Measurements from ENCODE around the gene CLEC9A.
"Not testable (repeated sequence)": the region's sequence is repeated elsewhere in the genome, so short reads cannot be mapped to it uniquely, and the experiment has no call there.

The CLEC9A gene

GRCh38 chr12:10030446-10030845 is at the start of gene CLEC9A:
Gene CLEC9A (plus strand): TSS chr12:10030682. CDS start chr12:10052688, 22,006 bp downstream.
- no peak for DNase-seq

- no peak for DNase-seq
Measured at GRCh38 chr12:9991876-9992275, 38.6 kb upstream of the CLEC9A start.

- no peak for DNase-seq
Measured at GRCh38 chr12:9992296-9992695, 38.2 kb upstream of the CLEC9A start.

- no peak for DNase-seq
Measured at GRCh38 chr12:9999016-9999415, 31.5 kb upstream of the CLEC9A start, which contains the start of gene CLEC1B. Gene CLEC1B (minus strand): TSS chr12:9999121. CDS start chr12:9999100, 21 bp downstream.

GRCh38 chr12:10001171-10001776 is 29.2 kb upstream of the CLEC9A start:
- no peak for DNase-seq

GRCh38 chr12:10012630-10013330 is 17.7 kb upstream of the CLEC9A start:
- DNase-seq = no peak

- DNase-seq = no peak
Measured at GRCh38 chr12:10015450-10015849, 15.0 kb upstream of the CLEC9A start.

GRCh38 chr12:10016881-10017280 is 13.6 kb upstream of the CLEC9A start:
- no peak for DNase-seq

- no peak for DNase-seq
Measured at GRCh38 chr12:10018386-10018785, 12.1 kb upstream of the CLEC9A start.

- DNase-seq = no peak
Measured at GRCh38 chr12:10021342-10021741, 9.1 kb upstream of the CLEC9A start.

GRCh38 chr12:10025236-10025635 is 5.2 kb upstream of the CLEC9A start:
- DNase-seq = no peak

- DNase-seq = not testable (repeated sequence)
Measured at GRCh38 chr12:10026666-10027065, 3.8 kb upstream of the CLEC9A start.

- DNase-seq = no peak
Measured at GRCh38 chr12:10027311-10027710, 3.2 kb upstream of the CLEC9A start.

- no peak for DNase-seq
Measured at GRCh38 chr12:10027721-10028120, 2.8 kb upstream of the CLEC9A start.

- no peak for DNase-seq
Measured at GRCh38 chr12:10031321-10031720, 839 bp downstream of the CLEC9A start.

- no peak for DNase-seq
Measured at GRCh38 chr12:10031771-10032175, 1.3 kb downstream of the CLEC9A start.

- no peak for DNase-seq
Measured at GRCh38 chr12:10033783-10034545, 3.5 kb downstream of the CLEC9A start.

GRCh38 chr12:10042167-10042566 is 11.7 kb downstream of the CLEC9A start:
- no peak for DNase-seq

- no peak for DNase-seq
Measured at GRCh38 chr12:10048526-10048925, 18.0 kb downstream of the CLEC9A start.

GRCh38 chr12:10052193-10052913 is 21.9 kb downstream of the CLEC9A start:
- DNase-seq = no peak

- no peak for DNase-seq
Measured at GRCh38 chr12:10058387-10058786, 27.9 kb downstream of the CLEC9A start.

- DNase-seq = no peak
Measured at GRCh38 chr12:10065241-10065640, 34.8 kb downstream of the CLEC9A start.

- DNase-seq = no peak
Measured at GRCh38 chr12:10067264-10067663, 36.8 kb downstream of the CLEC9A start.
